ENCODE results near the gene LENG8. TPM values are rescaled to one million over a fixed set of nuclear protein-coding genes. Genes with fewer than 3 reads are reported as not detected.
A peak's percentile ranks its signal among the peaks of the same experiment; 100 is the strongest.
"Not testable (repeated sequence)": the region's sequence is repeated elsewhere in the genome, so short reads cannot be mapped to it uniquely, and the experiment has no call there.

LENG8 gene
- total RNA-seq, 3 donors from 2014 or later (not counting 1 experiment from before 2014, with no cell fraction given): 479 to 563 (median 507) TPM

- H3K36me3 Mint-ChIP-seq: no peaks in the 10 kb centered on the region
- no peak for TF ChIP-seq CTCF (IDR thresholded peaks at IDR 0.05)
Measured at GRCh38 chr19:54492568-54492967, 43.6 kb downstream of the LENG8 start.

GRCh38 chr19:54493056-54493455 is 44.1 kb downstream of the LENG8 start:
- 94% methylated on average over 5 of the region's 5 CpGs for WGBS (ENCODE audit: insufficient coverage)
- intact Hi-C loops (cut with micrococcal nuclease): not testable (repeated sequence)

More at GRCh38 chr19:54492568-54492967, 43.6 kb downstream of the LENG8 start:
- H3K4me1 ChIP-seq (ENCODE audit: control insufficient read depth, insufficient read depth, low read length): peaks cover 6% of the 10 kb centered on the region
- H3K27me3 Mint-ChIP-seq (ENCODE audit: low read depth in 2 of 2): peaks cover 31 to 40% of the 10 kb centered on the region in 2 donors
- no peaks in the 10 kb centered on the region for H3K9me3 Mint-ChIP-seq
- no peak overlapping the region for H3K4me3 ChIP-seq (ENCODE audit: low read length)
- peaks cover 9% of the 10 kb centered on the region for H3K27me3 ChIP-seq (ENCODE audit: control insufficient read depth, insufficient read depth, low read length)
- no peak overlapping the region for H3K27ac Mint-ChIP-seq
- H3K4me1 Mint-ChIP-seq: peaks cover 15 to 24% of the 10 kb centered on the region in 2 donors
- H3K9me3 ChIP-seq (ENCODE audit: control insufficient read depth, insufficient read depth, low read length): no peaks in the 10 kb centered on the region
- no peak overlapping the region for H3K4me3 Mint-ChIP-seq
- DNase-seq (no peak), ATAC-seq (no peak)
- no peak overlapping the region for H3K27ac ChIP-seq (ENCODE audit: low read length)
- WGBS (ENCODE audit: insufficient coverage): 96% methylated on average over 18 of the region's 18 CpGs
- H3K36me3 ChIP-seq (ENCODE audit: control insufficient read depth, insufficient read depth, low read length): no peaks in the 10 kb centered on the region
- intact Hi-C loops (cut with micrococcal nuclease): no loop called here

GRCh38 chr19:54493967-54494585 is 45.1 kb downstream of the LENG8 start:
- Histone ChIP-seq H3K9me3 (ENCODE audit: control insufficient read depth, insufficient read depth, low read length) (no peaks in the 10 kb centered on the region), H3K4me1 (ENCODE audit: control insufficient read depth, insufficient read depth, low read length) (peaks cover 16% of the 10 kb centered on the region), H3K27me3 (ENCODE audit: control insufficient read depth, insufficient read depth, low read length) (peaks cover 9% of the 10 kb centered on the region), H3K4me3 (ENCODE audit: low read length) (no peak overlapping the region), H3K27ac (ENCODE audit: low read length) (no peak overlapping the region), H3K36me3 (ENCODE audit: control insufficient read depth, insufficient read depth, low read length) (no peaks in the 10 kb centered on the region)
- Mint-ChIP-seq H3K9me3 (no peaks in the 10 kb centered on the region), H3K27ac (no peak overlapping the region), H3K36me3 (no peaks in the 10 kb centered on the region), H3K27me3 (ENCODE audit: low read depth in 2 of 2) (peaks cover 31 to 37% of the 10 kb centered on the region in 2 donors), H3K4me1 (peaks cover 23 to 32% of the 10 kb centered on the region in 2 donors), H3K4me3 (no peak overlapping the region)
- DNase-seq: no peak
- 66% methylated on average over 10 of the region's 10 CpGs for WGBS (ENCODE audit: insufficient coverage)
- TF ChIP-seq CTCF (IDR thresholded peaks at IDR 0.05): no peak
- intact Hi-C loops (cut with micrococcal nuclease): no loop called here
- no peak for ATAC-seq

More at GRCh38 chr19:54493056-54493455, 44.1 kb downstream of the LENG8 start:
- H3K27me3 Mint-ChIP-seq (ENCODE audit: low read depth in 2 of 2): peaks cover 31 to 40% of the 10 kb centered on the region in 2 donors
- not testable (repeated sequence) for H3K36me3 Mint-ChIP-seq; H3K27ac ChIP-seq (ENCODE audit: low read length); H3K9me3 Mint-ChIP-seq; H3K36me3 ChIP-seq (ENCODE audit: control insufficient read depth, insufficient read depth, low read length); H3K4me3 ChIP-seq (ENCODE audit: low read length); H3K4me3 Mint-ChIP-seq; H3K27me3 ChIP-seq (ENCODE audit: control insufficient read depth, insufficient read depth, low read length); H3K9me3 ChIP-seq (ENCODE audit: control insufficient read depth, insufficient read depth, low read length); DNase-seq; H3K27ac Mint-ChIP-seq; ATAC-seq
- peaks cover 11% of the 10 kb centered on the region for H3K4me1 ChIP-seq (ENCODE audit: control insufficient read depth, insufficient read depth, low read length)
- peaks cover 19 to 29% of the 10 kb centered on the region in 2 donors for H3K4me1 Mint-ChIP-seq

- H3K4me3 ChIP-seq (ENCODE audit: low read length); intact Hi-C loops (cut with micrococcal nuclease); H3K4me3 Mint-ChIP-seq; H3K9me3 ChIP-seq (ENCODE audit: control insufficient read depth, insufficient read depth, low read length); H3K36me3 ChIP-seq (ENCODE audit: control insufficient read depth, insufficient read depth, low read length); H3K36me3 Mint-ChIP-seq; H3K9me3 Mint-ChIP-seq; H3K27me3 ChIP-seq (ENCODE audit: control insufficient read depth, insufficient read depth, low read length); DNase-seq; H3K27ac ChIP-seq (ENCODE audit: low read length): not testable (repeated sequence)
- ATAC-seq: peak in 1 of 3 donors; percentile 25
- H3K4me1 ChIP-seq (ENCODE audit: control insufficient read depth, insufficient read depth, low read length): peaks cover 16% of the 10 kb centered on the region
- H3K27me3 Mint-ChIP-seq (ENCODE audit: low read depth in 2 of 2): peaks cover 25 to 31% of the 10 kb centered on the region in 2 donors
- H3K27ac Mint-ChIP-seq: peak overlapping the region in 1 of 2 donors; percentile 13
- 48% methylated on average over 4 of the region's 5 CpGs for WGBS (ENCODE audit: insufficient coverage)
- H3K4me1 Mint-ChIP-seq: peaks cover 23 to 36% of the 10 kb centered on the region in 2 donors
Measured at GRCh38 chr19:54495284-54495683, 46.3 kb downstream of the LENG8 start.

- H3K4me3 ChIP-seq (ENCODE audit: low read length): peak overlapping the region; percentile 31
- intact Hi-C loops (cut with micrococcal nuclease): not testable (repeated sequence)
- ATAC-seq: peak; percentile 47 to 59 (median 55)
Measured at GRCh38 chr19:54497747-54498450, 48.9 kb downstream of the LENG8 start.

GRCh38 chr19:54498451-54498772 is 49.4 kb downstream of the LENG8 start:
- H3K36me3 ChIP-seq (ENCODE audit: control insufficient read depth, insufficient read depth, low read length); H3K9me3 Mint-ChIP-seq; DNase-seq; H3K27ac ChIP-seq (ENCODE audit: low read length); H3K27ac Mint-ChIP-seq; H3K27me3 ChIP-seq (ENCODE audit: control insufficient read depth, insufficient read depth, low read length); H3K36me3 Mint-ChIP-seq; H3K4me3 Mint-ChIP-seq; intact Hi-C loops (cut with micrococcal nuclease); H3K9me3 ChIP-seq (ENCODE audit: control insufficient read depth, insufficient read depth, low read length): not testable (repeated sequence)
- H3K4me1 ChIP-seq (ENCODE audit: control insufficient read depth, insufficient read depth, low read length): peaks cover 27% of the 10 kb centered on the region
- Mint-ChIP-seq H3K27me3 (ENCODE audit: low read depth in 2 of 2) (peaks cover 15% of the 10 kb centered on the region in 2 donors), H3K4me1 (peaks cover 35 to 38% of the 10 kb centered on the region in 2 donors)
- 86% methylated on average over 7 of the region's 9 CpGs for WGBS (ENCODE audit: insufficient coverage)
- peak overlapping the region; percentile 31 for H3K4me3 ChIP-seq (ENCODE audit: low read length)
- peak in 1 of 3 donors; percentile 6 for ATAC-seq

More at GRCh38 chr19:54497747-54498450, 48.9 kb downstream of the LENG8 start:
- not testable (repeated sequence) for H3K27ac ChIP-seq (ENCODE audit: low read length); H3K9me3 Mint-ChIP-seq; H3K9me3 ChIP-seq (ENCODE audit: control insufficient read depth, insufficient read depth, low read length); H3K27ac Mint-ChIP-seq; H3K27me3 ChIP-seq (ENCODE audit: control insufficient read depth, insufficient read depth, low read length); H3K36me3 ChIP-seq (ENCODE audit: control insufficient read depth, insufficient read depth, low read length); H3K36me3 Mint-ChIP-seq
- Mint-ChIP-seq H3K4me3 (peak overlapping the region; percentile 35), H3K4me1 (peaks cover 31 to 36% of the 10 kb centered on the region in 2 donors), H3K27me3 (ENCODE audit: low read depth in 2 of 2) (peaks cover 15 to 18% of the 10 kb centered on the region in 2 donors)
- peak in 1 of 2 donors; percentile 44 for DNase-seq
- peaks cover 23% of the 10 kb centered on the region for H3K4me1 ChIP-seq (ENCODE audit: control insufficient read depth, insufficient read depth, low read length)
- 24% methylated on average over 5 of the region's 15 CpGs for WGBS (ENCODE audit: insufficient coverage)

Data from natural killer cell (primary cell).